H1 (cell line): Measurements from ENCODE around the gene MGST3. TPM values are rescaled to one million over a fixed set of nuclear protein-coding genes. Genes with fewer than 3 reads are reported as not detected.
"Not testable (repeated sequence)": the region's sequence is repeated elsewhere in the genome, so short reads cannot be mapped to it uniquely, and the experiment has no call there.

ENCODE experiments used
- CTCF ChIA-PET: fragments of 300-600 bp; sonication (Branson Sonifier 250); formaldehyde crosslinking; loops from one replicate; lab custom pipeline; 2021; ENCODE audit not compliant: partially characterized antibody; lab: Charles Lee
- POLR2A ChIA-PET: fragments of 300-600 bp; sonication (Branson Sonifier 250); formaldehyde crosslinking; loops from one replicate; lab custom pipeline; 2021; ENCODE audit warnings: inconsistent platforms; ENCODE audit not compliant: partially characterized antibody; lab: Charles Lee
- DNase-seq, 2 experiments: peaks; one replicate each; pipeline versions ENCODE4 v3.0.0 to v3.0.0-alpha.2; 2010 to 2022; ENCODE audit warnings: low spot score in 2 of 2, low read depth in 1 of 2, mixed read lengths in 1 of 2
- FAIRE-seq: peaks from 2 replicates; lab custom pipeline; 2011; peaks lifted over from hg19 to GRCh38; lab: Jason Lieb, UNC
- H2AFZ ChIP-seq: 2 replicates; pipeline ENCODE4 v1.8.1; 2012; ENCODE audit warnings: low read length, inconsistent platforms
- H2AK5ac ChIP-seq: 2 replicates; pipeline ENCODE4 v1.6.1; 2013; ENCODE audit warnings: low read depth, low read length
- H2BK120ac ChIP-seq: replicated peaks from 2 replicates; pipeline ENCODE3; 2013; ENCODE audit warnings: low read depth, low read length, inconsistent platforms
- H2BK12ac ChIP-seq: 2 replicates; pipeline ENCODE4 v1.6.1; 2013; ENCODE audit warnings: low read depth, low read length
- H2BK15ac ChIP-seq: 2 replicates; pipeline ENCODE4 v1.6.1; 2013; ENCODE audit warnings: low read length
- H2BK20ac ChIP-seq: 2 replicates; pipeline ENCODE4 v1.6.1; 2013; ENCODE audit warnings: low read length
- H2BK5ac ChIP-seq: 2 replicates; pipeline ENCODE4 v1.6.1; 2013; ENCODE audit warnings: low read depth, low read length
- H3K14ac ChIP-seq: 2 replicates; pipeline ENCODE4 v1.6.1; 2013; ENCODE audit warnings: inconsistent platforms; ENCODE audit not compliant: insufficient read length
- H3K18ac ChIP-seq: 2 replicates; pipeline ENCODE4 v1.6.1; 2013; ENCODE audit warnings: low read length; ENCODE audit errors: extremely low read depth
- H3K23ac ChIP-seq: 2 replicates; pipeline ENCODE4 v1.6.1; 2013; ENCODE audit warnings: inconsistent platforms; ENCODE audit not compliant: insufficient read length
- H3K23me2 ChIP-seq: 2 replicates; pipeline ENCODE4 v1.6.1; 2013; ENCODE audit warnings: low read depth, low read length
- H3K27ac ChIP-seq: 2 replicates; pipeline ENCODE4 v1.6.1; 2011; ENCODE audit warnings: low read depth, low read length, inconsistent platforms
- H3K27me3 ChIP-seq, 4 experiments: replicated peaks in 1 of 4; 1 replicate in 1 of 4; 2 replicates in 3 of 4; pipeline versions ENCODE4 v1.6.1 to v1.8.1; 2011 to 2013; ENCODE audit warnings: low read length in 3 of 4, mild to moderate bottlenecking in 3 of 4, inconsistent platforms in 2 of 4, mixed read lengths in 2 of 4, moderate library complexity in 1 of 4; ENCODE audit not compliant: control insufficient read depth in 3 of 4, insufficient read depth in 3 of 4; ENCODE audit errors: extremely low read depth in 1 of 4
- H3K36me3 ChIP-seq, 4 experiments: 2 replicates each; pipeline versions ENCODE4 v1.6.1 to v1.8.1; 2011 to 2013; ENCODE audit warnings: mild to moderate bottlenecking in 4 of 4, low read length in 3 of 4, moderate library complexity in 2 of 4, control low read depth in 1 of 4, inconsistent platforms in 1 of 4; ENCODE audit not compliant: insufficient read depth in 4 of 4, control insufficient read depth in 2 of 4
- H3K4ac ChIP-seq: replicated peaks from 2 replicates; pipeline ENCODE3; 2013; ENCODE audit warnings: low read length, low read depth, mixed read lengths, inconsistent platforms; ENCODE audit not compliant: insufficient read length
- H3K4me1 ChIP-seq, 4 experiments: replicated peaks in 1 of 4; 1 replicate in 1 of 4; 2 replicates in 3 of 4; pipeline versions ENCODE4 v1.6.1 to v1.8.1; 2011 to 2013; ENCODE audit warnings: low read length in 3 of 4, inconsistent platforms in 2 of 4, mixed read lengths in 1 of 4; ENCODE audit not compliant: insufficient read depth in 4 of 4, control insufficient read depth in 3 of 4
- H3K4me2 ChIP-seq, 2 experiments: 2 replicates each; pipeline versions ENCODE4 v1.6.1 to v1.8.1; 2011 to 2013; ENCODE audit warnings: low read depth in 2 of 2, low read length in 2 of 2, control low read depth in 1 of 2, inconsistent platforms in 1 of 2, mild to moderate bottlenecking in 1 of 2; ENCODE audit not compliant: insufficient read depth in 1 of 2
- H3K4me3 ChIP-seq, 4 experiments: fragments of 200-600, 300-600 bp in 1 of 4; sonication (generic), shearing (Covaris generic), sonication (Bioruptor Twin) in 1 of 4; 2 replicates each; pipeline versions ENCODE4 v1.5.1 to v1.8.1; 2011 to 2016; ENCODE audit warnings: low read length in 4 of 4, low read depth in 3 of 4, control low read depth in 2 of 4, inconsistent platforms in 2 of 4, mild to moderate bottlenecking in 2 of 4, mixed read lengths in 1 of 4, moderate library complexity in 1 of 4; ENCODE audit not compliant: insufficient read depth in 2 of 4; ENCODE audit errors: extremely low read depth in 1 of 4
- H3K56ac ChIP-seq: replicated peaks from 2 replicates; pipeline ENCODE3; 2013; ENCODE audit warnings: low read depth, mild to moderate bottlenecking, mixed read lengths, low read length, inconsistent platforms; ENCODE audit not compliant: insufficient read length
- H3K79me1 ChIP-seq: 2 replicates; pipeline ENCODE4 v1.6.1; 2013; ENCODE audit warnings: low read depth, low read length, control low read depth
- H3K79me2 ChIP-seq, 2 experiments: 2 replicates each; pipeline versions ENCODE4 v1.6.1 to v1.8.1; 2012 to 2013; ENCODE audit warnings: low read length in 2 of 2, mild to moderate bottlenecking in 2 of 2, inconsistent platforms in 1 of 2; ENCODE audit not compliant: insufficient read depth in 2 of 2, control insufficient read depth in 1 of 2
- H3K9ac ChIP-seq, 4 experiments: replicated peaks in 1 of 4; 1 replicate in 1 of 4; 2 replicates in 3 of 4; pipeline versions ENCODE4 v1.6.1 to v1.8.1; 2011 to 2013; ENCODE audit warnings: low read depth in 3 of 4, low read length in 3 of 4, control low read depth in 2 of 4, mild to moderate bottlenecking in 2 of 4, moderate library complexity in 2 of 4, inconsistent platforms in 1 of 4; ENCODE audit errors: extremely low read depth in 1 of 4
- H3K9me3 ChIP-seq, 2 experiments: 2 replicates each; pipeline versions ENCODE4 v1.6.1 to v1.8.1; 2012 to 2013; ENCODE audit warnings: mild to moderate bottlenecking in 2 of 2, moderate library complexity in 2 of 2, control low read depth in 1 of 2, inconsistent platforms in 1 of 2, low read depth in 1 of 2, low read length in 1 of 2, mixed read lengths in 1 of 2; ENCODE audit not compliant: insufficient read depth in 2 of 2
- H4K20me1 ChIP-seq, 2 experiments: replicated peaks in 1 of 2; 2 replicates each; pipeline versions ENCODE3 to v1.8.1; 2011 to 2013; ENCODE audit warnings: inconsistent platforms in 2 of 2, low read length in 2 of 2, mild to moderate bottlenecking in 1 of 2; ENCODE audit not compliant: insufficient read depth in 2 of 2, control insufficient read depth in 1 of 2
- H4K5ac ChIP-seq: 2 replicates; pipeline ENCODE4 v1.6.1; 2013; ENCODE audit warnings: low read length, low read depth, mixed read lengths, inconsistent platforms; ENCODE audit not compliant: insufficient read length
- H4K8ac ChIP-seq: 2 replicates; pipeline ENCODE4 v1.8.0; 2013; ENCODE audit warnings: mild to moderate bottlenecking, moderate library complexity, low read length, inconsistent platforms; ENCODE audit not compliant: insufficient read depth; ENCODE audit errors: extremely low read depth
- H4K91ac ChIP-seq: replicated peaks from 2 replicates; pipeline ENCODE3; 2013; ENCODE audit warnings: low read length, mixed read lengths, inconsistent platforms; ENCODE audit not compliant: insufficient read length
- WGBS, 2 experiments: shearing (Covaris generic) in 1 of 2; methylation state at CpG; one replicate each; pipeline versions ENCODE4 v1.1.6 to v1.1.7; 2013 to 2015; ENCODE audit warnings: low lambda C conversion rate in 2 of 2, mixed read lengths in 2 of 2, inconsistent platforms in 1 of 2, low coverage in 1 of 2, missing lambda C conversion rate in 1 of 2; ENCODE audit not compliant: insufficient replicate concordance in 2 of 2, insufficient coverage in 1 of 2, insufficient read length in 1 of 2; ENCODE audit errors: extremely low coverage in 1 of 2, missing lambda C conversion rate in 1 of 2; 5-methylcytosine and 5-hydroxymethylcytosine counted together
- polyA plus RNA-seq, 7 experiments: library from polyadenylated mRNA; depleted of rRNA in 3 of 7; stranded (reverse) in 5 of 7; unstranded in 2 of 7; fragments of >200 nt in 5 of 7; fragments of 200-250 nt in 2 of 7; gene quantifications; 1 replicate in 5 of 7; 2 replicates in 1 of 7; 4 replicates in 1 of 7; pipeline versions ENCODE4 v1.2.1 to v1.2.3, GENCODE V29; 2011 to 2013; ENCODE audit warnings: missing spikeins in 2 of 7, mixed read lengths in 2 of 7
- total RNA-seq: library from RNA; stranded (reverse); fragmentation: NEBNext Ultra II Directional; extraction: Animal tissue kit (Norgen Biotek cat#: 25700); gene quantifications from 2 replicates; pipeline ENCODE4 v1.2.1, GENCODE V29; 2021

The MGST3 gene
- total and polyA plus RNA-seq, 2 of the 8 experiments (the other 6 are each of a cell fraction or from before 2014, with no cell fraction given) = 124 to 257 TPM

DNA sequence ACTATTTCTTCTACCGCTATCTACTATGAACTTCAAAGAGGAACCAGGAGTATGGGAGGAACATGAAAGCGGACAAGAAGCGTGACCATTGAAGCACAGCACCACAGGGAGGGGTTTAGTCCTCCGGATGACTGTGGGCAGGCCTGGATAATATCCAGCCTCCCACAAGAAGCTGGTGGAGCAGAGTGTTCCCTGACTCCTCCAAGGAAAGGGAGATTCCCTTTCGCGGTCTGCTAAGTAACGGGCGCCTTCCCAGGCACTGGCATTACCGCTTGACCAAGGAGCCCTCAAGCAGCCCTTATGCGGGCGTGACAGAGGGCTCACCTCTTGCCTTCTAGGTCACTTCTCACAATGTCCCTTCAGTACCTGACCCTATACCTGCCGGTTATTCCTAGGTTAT lies 24.4 kb upstream of the MGST3 start:
- H3K4me1 ChIP-seq, H2BK20ac ChIP-seq, H3K36me3 ChIP-seq, H2BK5ac ChIP-seq, POLR2A ChIA-PET, H3K14ac ChIP-seq, H3K56ac ChIP-seq, H3K9me3 ChIP-seq, H2AFZ ChIP-seq, H3K4me3 ChIP-seq, H4K8ac ChIP-seq, H3K9ac ChIP-seq, H3K27me3 ChIP-seq, H3K79me2 ChIP-seq, FAIRE-seq, H3K4me2 ChIP-seq, H3K27ac ChIP-seq, DNase-seq, H2BK12ac ChIP-seq, H4K5ac ChIP-seq, H3K23me2 ChIP-seq, H3K4ac ChIP-seq, H3K79me1 ChIP-seq, H2BK120ac ChIP-seq, H4K91ac ChIP-seq, H2BK15ac ChIP-seq, H2AK5ac ChIP-seq, H4K20me1 ChIP-seq, H3K18ac ChIP-seq, H3K23ac ChIP-seq: not testable (repeated sequence)
- 93% methylated on average over 12 of the region's 12 CpGs; no CpG with 5 or more reads in 1 of the 2 experiments for WGBS, 2 experiments
- CTCF ChIA-PET = interaction anchor here (1.6 to 2.3 kb wide), 2 partner anchors 16 to 214 kb away, joined by 5 to 9 read pairs; no protein-coding TSS in a partner anchor
